GM21825 (cell line): ENCODE data around the gene USP49.
"Not testable (repeated sequence)": the region's sequence is repeated elsewhere in the genome, so short reads cannot be mapped to it uniquely, and the experiment has no call there.

Experiments used
- ATAC-seq: cut with Tn5 transposase; IDR thresholded peaks from one replicate; pipeline ENCODE4 v1.9.1; 2021; ENCODE audit warnings: mild to moderate bottlenecking, moderate library complexity; ENCODE audit not compliant: unreplicated experiment

Gene USP49

GRCh38 chr6:41814629-41815028 is 80.5 kb downstream of the USP49 start:
- ATAC-seq: no peak

- no peak for ATAC-seq
Observed at GRCh38 chr6:41813956-41814355, 81.2 kb downstream of the USP49 start.

GRCh38 chr6:41813469-41813868 is 81.7 kb downstream of the USP49 start:
- no peak for ATAC-seq

- not testable (repeated sequence) for ATAC-seq
Observed at GRCh38 chr6:41811946-41812345, 83.2 kb downstream of the USP49 start.

GRCh38 chr6:41811095-41811494 is 84.1 kb downstream of the USP49 start:
- ATAC-seq: no peak

GRCh38 chr6:41805830-41806774 is 89.1 kb downstream of the USP49 start:
- no peak for ATAC-seq

GRCh38 chr6:41801380-41801779 is 93.8 kb downstream of the USP49 start:
- no peak for ATAC-seq

GRCh38 chr6:41799559-41799911 is 95.6 kb downstream of the USP49 start:
- no peak for ATAC-seq

- ATAC-seq: no peak
Observed at GRCh38 chr6:41798901-41799558, 96.1 kb downstream of the USP49 start.

- ATAC-seq: no peak
Observed at GRCh38 chr6:41796474-41796873, 98.7 kb downstream of the USP49 start.

GRCh38 chr6:41791984-41792383 is 103.2 kb downstream of the USP49 start:
- no peak for ATAC-seq

- ATAC-seq: no peak
Observed at GRCh38 chr6:41791305-41791704, 103.9 kb downstream of the USP49 start.

- ATAC-seq: no peak
Observed at GRCh38 chr6:41790045-41790444, 105.1 kb downstream of the USP49 start.

- no peak for ATAC-seq
Observed at GRCh38 chr6:41789390-41789724, 105.8 kb downstream of the USP49 start.

- ATAC-seq: peak; percentile 76
Observed at GRCh38 chr6:41787219-41787917, 107.8 kb downstream of the USP49 start, which contains the start of gene TOMM6. TSS of gene TOMM6 (plus strand) at chr6:41787694. CDS start at chr6:41787698, 4 bp downstream.

GRCh38 chr6:41786451-41787218 is 108.5 kb downstream of the USP49 start:
- peak; percentile 57 for ATAC-seq

- peak; percentile 1 for ATAC-seq
Observed at GRCh38 chr6:41785689-41786450, 109.3 kb downstream of the USP49 start.

- no peak for ATAC-seq
Observed at GRCh38 chr6:41785254-41785653, 109.9 kb downstream of the USP49 start.

GRCh38 chr6:41784581-41785171 is 110.5 kb downstream of the USP49 start:
- ATAC-seq: no peak
